Measurements from ENCODE around the gene CLEC16A.

Gene CLEC16A

DNA sequence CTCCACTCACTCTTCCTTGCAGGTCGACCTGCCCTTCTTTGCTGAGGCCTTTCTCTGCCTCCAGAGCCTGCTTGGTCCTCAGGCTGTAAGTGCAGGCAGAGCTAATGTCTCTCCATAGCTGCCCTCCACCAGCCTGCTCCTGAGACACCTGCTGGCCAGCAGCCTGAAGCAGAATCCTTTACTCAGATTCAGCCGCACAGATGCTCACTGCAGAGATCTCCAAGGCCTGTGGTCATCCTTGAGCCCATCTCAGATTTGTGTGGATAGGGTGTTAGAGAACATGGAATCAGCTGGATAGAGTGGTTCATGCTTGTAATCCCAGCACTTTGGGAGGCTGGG lies 13.6 kb upstream of the CLEC16A start:
- CTCF ChIA-PET = interaction anchor here (15.0 kb wide), 1 partner anchor 12 kb away, joined by 108 read pairs; no protein-coding TSS in a partner anchor
- POLR2A ChIA-PET = no interaction called here
- no peak for DNase-seq (ENCODE audit: low read depth, low spot score)
- H3K4me3 ChIP-seq (ENCODE audit: low read depth, low read length) = no peak overlapping the region
- TF ChIP-seq, protein P1, sequence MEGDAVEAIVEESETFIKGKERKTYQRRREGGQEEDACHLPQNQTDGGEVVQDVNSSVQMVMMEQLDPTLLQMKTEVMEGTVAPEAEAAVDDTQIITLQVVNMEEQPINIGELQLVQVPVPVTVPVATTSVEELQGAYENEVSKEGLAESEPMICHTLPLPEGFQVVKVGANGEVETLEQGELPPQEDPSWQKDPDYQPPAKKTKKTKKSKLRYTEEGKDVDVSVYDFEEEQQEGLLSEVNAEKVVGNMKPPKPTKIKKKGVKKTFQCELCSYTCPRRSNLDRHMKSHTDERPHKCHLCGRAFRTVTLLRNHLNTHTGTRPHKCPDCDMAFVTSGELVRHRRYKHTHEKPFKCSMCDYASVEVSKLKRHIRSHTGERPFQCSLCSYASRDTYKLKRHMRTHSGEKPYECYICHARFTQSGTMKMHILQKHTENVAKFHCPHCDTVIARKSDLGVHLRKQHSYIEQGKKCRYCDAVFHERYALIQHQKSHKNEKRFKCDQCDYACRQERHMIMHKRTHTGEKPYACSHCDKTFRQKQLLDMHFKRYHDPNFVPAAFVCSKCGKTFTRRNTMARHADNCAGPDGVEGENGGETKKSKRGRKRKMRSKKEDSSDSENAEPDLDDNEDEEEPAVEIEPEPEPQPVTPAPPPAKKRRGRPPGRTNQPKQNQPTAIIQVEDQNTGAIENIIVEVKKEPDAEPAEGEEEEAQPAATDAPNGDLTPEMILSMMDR (IDR thresholded peaks at IDR 0.05; ENCODE audit: insufficient read depth, low read length, missing control alignments) = no peak

- POLR2A ChIA-PET = no interaction called here
- CTCF ChIA-PET = interaction anchor here (1.8 to 15.0 kb wide), 2 partner anchors 10 to 12 kb away, joined by 9 to 108 read pairs; no protein-coding TSS in a partner anchor
- DNase-seq (ENCODE audit: low read depth, low spot score) = no peak
- TF ChIP-seq, protein P1 (IDR thresholded peaks at IDR 0.05; ENCODE audit: insufficient read depth, low read length, missing control alignments) = no peak
- H3K4me3 ChIP-seq (ENCODE audit: low read depth, low read length) = no peak overlapping the region
These were observed 13.2 kb upstream of the CLEC16A start for GRCh38 chr16:10931134-10931533.

DNA sequence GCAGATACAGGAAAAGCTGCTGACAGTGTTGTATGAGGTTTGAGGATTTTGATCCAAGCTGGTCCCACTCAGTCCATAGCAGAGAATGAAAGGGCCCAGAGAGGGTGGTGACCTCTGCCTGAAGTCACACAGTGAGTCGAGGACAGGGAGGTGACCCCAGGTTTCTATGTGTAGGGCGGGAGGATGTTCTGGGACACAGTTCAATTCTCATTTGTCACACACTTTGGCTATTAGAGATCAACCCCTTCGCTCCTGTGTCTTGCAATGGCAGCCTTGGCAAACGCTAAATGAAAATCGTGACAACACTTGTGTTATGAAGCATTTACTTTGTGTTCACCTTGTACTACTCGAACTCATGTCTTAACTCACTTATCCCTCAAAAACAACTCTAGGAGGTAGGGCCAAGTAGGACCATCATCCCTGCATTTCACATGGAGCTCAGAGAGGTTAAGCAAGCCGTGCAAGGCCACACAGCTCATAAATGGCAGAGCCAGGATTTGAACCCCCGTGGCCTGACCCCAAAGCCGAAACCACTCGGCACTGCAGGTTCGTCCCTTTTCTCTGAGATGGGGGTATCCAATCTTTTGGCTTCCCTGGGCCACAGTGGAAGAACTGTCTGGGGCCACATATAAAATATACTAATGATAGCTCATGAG lies 12.3 kb upstream of the CLEC16A start:
- ChIA-PET CTCF (interaction anchor here (1.3 to 15.0 kb wide), 3 partner anchors 9 to 32 kb away, joined by 4 to 108 read pairs (median 9); no protein-coding TSS in a partner anchor), POLR2A (no interaction called here)
- TF ChIP-seq, protein P1 (IDR thresholded peaks at IDR 0.05; ENCODE audit: insufficient read depth, low read length, missing control alignments) = no peak
- no peak overlapping the region for H3K4me3 ChIP-seq (ENCODE audit: low read depth, low read length)
- DNase-seq (ENCODE audit: low read depth, low spot score) = no peak

DNA sequence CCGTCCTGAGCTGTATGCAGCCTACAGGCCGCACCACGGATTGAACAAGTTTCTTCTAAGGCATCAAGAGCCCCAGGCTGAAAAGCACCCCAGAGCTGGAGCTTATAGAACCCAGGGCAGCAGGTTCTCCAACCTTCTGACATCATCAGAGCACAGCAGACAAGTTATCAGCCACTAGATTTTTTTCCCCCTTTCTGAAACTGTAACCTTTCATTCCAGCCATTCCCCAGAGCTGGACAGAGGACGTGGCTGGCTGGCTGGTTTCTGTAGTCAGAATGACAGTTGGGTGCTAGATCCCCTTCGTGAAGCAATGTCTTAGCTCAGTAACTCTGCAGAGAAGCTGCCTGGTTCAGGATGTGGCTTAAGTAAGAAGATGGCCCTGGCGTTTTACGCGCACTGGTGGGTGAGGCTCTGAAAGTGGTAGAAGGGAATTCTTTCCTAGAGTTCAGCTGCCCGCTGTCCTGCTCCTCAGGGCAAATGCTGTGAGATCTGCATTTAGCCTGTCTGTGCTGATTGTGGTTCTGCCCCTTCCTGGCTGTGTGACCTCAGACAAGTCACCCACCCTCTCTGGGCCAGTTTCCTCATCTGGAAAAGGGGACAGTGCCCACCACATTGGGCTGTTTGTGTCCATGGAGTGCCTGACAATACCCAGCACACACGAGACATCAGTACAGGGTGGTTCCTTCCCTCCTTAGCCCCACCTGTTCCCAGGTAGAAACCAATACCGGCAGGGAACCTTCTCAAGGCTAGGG lies 11.2 kb upstream of the CLEC16A start:
- no peak for DNase-seq (ENCODE audit: low read depth, low spot score)
- ChIA-PET CTCF (interaction anchor here (1.3 to 15.0 kb wide), 3 partner anchors 8 to 31 kb away, joined by 4 to 108 read pairs (median 9); no protein-coding TSS in a partner anchor), POLR2A (no interaction called here)
- H3K4me3 ChIP-seq (ENCODE audit: low read depth, low read length) = no peak overlapping the region
- TF ChIP-seq, protein P1 (IDR thresholded peaks at IDR 0.05; ENCODE audit: insufficient read depth, low read length, missing control alignments) = no peak

- TF ChIP-seq, protein P1 (IDR thresholded peaks at IDR 0.05; ENCODE audit: insufficient read depth, low read length, missing control alignments) = no peak
- DNase-seq (ENCODE audit: low read depth, low spot score) = no peak
- ChIA-PET CTCF (interaction anchor here (15.0 kb wide), 1 partner anchor 15 kb away, joined by 108 read pairs; no protein-coding TSS in a partner anchor), POLR2A (no interaction called here)
- H3K4me3 ChIP-seq (ENCODE audit: low read depth, low read length) = no peak overlapping the region
These were observed 10.5 kb upstream of the CLEC16A start for GRCh38 chr16:10933865-10934264.
